ENCODE data around the gene SPINK9. TPM values are rescaled to one million over a fixed set of nuclear protein-coding genes. Genes with fewer than 3 reads are reported as not detected.
"Not testable (repeated sequence)": the region's sequence is repeated elsewhere in the genome, so short reads cannot be mapped to it uniquely, and the experiment has no call there.

Gene SPINK9
- total RNA-seq, 1 donor from 2014 or later, result not detected

DNA sequence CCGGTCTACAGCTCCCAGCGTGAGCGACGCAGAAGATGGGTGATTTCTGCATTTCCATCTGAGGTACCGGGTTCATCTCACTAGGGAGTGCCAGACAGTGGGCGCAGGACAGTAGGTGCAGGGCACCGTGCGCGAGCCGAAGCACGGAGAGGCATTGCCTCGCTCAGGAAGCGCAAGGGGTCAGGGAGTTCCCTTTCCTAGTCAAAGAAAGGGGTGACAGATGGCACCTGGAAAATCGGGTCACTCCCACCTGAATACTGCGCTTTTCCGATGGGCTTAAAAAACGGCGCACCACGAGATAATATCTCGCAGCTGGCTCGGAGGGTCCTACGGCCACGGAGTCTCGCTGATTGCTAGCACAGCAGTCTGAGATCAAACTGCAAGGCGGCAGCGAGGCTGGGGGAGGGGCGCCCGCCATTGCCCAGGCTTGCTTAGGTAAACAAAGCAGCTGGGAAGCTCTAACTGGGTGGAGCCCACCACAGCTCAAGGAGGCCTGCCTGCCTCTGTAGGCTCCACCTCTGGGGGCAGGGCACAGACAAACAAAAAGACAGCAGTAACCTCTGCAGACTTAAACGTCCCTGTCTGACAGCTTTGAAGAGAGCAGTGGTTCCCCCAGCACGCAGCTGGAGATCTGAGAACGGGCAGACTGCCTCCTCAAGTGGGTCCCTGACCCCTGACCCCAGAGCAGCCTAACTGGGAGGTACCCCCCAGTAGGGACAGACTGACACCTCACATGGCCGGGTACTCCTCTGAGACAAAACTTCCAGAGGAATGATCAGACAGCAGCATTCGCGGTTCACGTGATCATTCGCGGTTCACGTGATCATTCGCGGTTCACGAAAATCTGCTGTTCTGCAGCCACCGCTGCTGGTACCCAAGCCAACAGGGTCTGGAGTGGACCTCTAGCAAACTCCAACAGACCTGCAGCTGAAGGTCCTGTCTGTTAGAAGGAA lies 15.1 kb upstream of the SPINK9 start:
- H3K4me1 ChIP-seq (ENCODE audit: control insufficient read depth in 3 of 3, insufficient read depth in 3 of 3, low read length in 3 of 3); H3K36me3 ChIP-seq (ENCODE audit: control insufficient read depth in 3 of 3, insufficient read depth in 3 of 3, low read length in 3 of 3); H3K9ac ChIP-seq (ENCODE audit: low read depth in 1 of 3, low read length in 3 of 3); H3K27me3 ChIP-seq (ENCODE audit: control insufficient read depth in 3 of 3, insufficient read depth in 3 of 3, low read length in 3 of 3); H3K27ac ChIP-seq (ENCODE audit: low read depth, low read length); H3K9me3 ChIP-seq (ENCODE audit: control insufficient read depth in 3 of 3, low read length in 3 of 3): not testable (repeated sequence)
- peak overlapping the region in 1 of 3 donors; percentile 50 for H3K4me3 ChIP-seq (ENCODE audit: low read length in 3 of 3)

DNA sequence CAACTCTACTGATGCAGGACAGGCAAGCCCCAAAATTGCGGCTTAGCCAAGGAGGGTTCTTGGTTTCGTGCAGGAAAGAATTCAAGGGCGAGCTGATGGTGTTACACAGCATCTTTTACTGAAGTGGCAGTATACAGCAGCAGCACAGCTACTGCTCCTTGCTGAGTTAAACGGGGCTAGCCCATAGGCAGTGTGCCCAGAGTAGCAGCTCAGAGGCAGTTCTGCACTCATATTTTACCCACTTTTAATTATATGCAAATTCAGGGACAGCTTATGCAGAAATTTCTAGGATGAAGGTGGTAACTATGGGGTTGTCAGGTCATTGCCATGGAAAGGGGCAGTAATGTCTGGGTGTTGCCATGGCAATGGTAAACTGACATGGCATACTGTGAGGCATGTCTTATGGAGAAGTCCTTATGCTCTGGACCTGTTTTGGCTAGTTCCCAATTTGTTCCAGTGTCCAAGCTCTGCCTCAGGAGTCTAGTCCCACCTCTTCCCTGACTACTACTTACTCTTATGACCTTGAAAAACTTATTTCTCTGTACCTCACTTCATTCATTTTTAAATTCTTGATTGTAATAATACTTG lies 2.0 kb upstream of the SPINK9 start:
- H3K4me1 ChIP-seq (ENCODE audit: control insufficient read depth in 3 of 3, insufficient read depth in 3 of 3, low read length in 3 of 3), result no peaks in the 10 kb centered on the region
- no peak overlapping the region for H3K27ac ChIP-seq (ENCODE audit: low read depth, low read length)
- H3K4me3 ChIP-seq (ENCODE audit: low read length in 3 of 3), result no peak overlapping the region
- no peaks in the 10 kb centered on the region for H3K9me3 ChIP-seq (ENCODE audit: control insufficient read depth in 3 of 3, low read length in 3 of 3)
- no peaks in the 10 kb centered on the region for H3K36me3 ChIP-seq (ENCODE audit: control insufficient read depth in 3 of 3, insufficient read depth in 3 of 3, low read length in 3 of 3)
- H3K9ac ChIP-seq (ENCODE audit: low read depth in 1 of 3, low read length in 3 of 3), result no peak overlapping the region
- H3K27me3 ChIP-seq (ENCODE audit: control insufficient read depth in 3 of 3, insufficient read depth in 3 of 3, low read length in 3 of 3), result no peaks in the 10 kb centered on the region

DNA sequence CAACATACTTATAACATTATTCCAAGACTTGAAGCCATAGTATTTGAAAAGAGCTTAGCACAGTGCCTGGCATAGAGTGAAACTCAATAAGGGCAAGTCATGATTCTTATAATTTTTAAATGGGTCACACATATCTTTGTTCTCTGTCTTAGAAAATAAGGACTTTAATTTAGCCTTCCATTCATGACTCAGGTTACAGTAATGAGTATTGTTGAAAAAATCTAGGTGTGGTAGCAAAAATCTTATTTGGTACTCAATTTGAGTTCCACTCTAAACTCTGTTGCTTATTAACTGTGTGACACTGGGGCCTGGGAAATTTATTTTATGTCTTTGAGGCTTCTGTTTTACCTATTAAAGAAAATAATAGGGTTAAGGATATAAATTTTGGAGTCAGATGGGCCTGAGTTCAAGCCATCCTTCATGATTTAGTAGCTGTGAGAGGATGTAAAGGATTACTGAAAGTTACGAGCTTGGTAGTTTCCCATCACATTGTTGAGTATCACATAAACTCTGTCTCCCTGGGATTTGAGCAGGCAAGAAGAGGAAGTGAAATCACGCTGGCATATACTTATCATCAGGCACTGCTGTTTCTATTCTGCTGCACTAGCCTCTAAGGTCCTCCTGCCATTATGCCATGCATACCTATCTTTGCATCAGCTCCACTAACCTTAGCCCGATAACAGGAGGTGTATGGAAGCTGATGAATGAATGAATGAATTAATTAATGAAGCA lies 1.5 kb downstream of the SPINK9 start:
- H3K36me3 ChIP-seq (ENCODE audit: control insufficient read depth in 3 of 3, insufficient read depth in 3 of 3, low read length in 3 of 3), result no peaks in the 10 kb centered on the region
- no peaks in the 10 kb centered on the region for H3K4me1 ChIP-seq (ENCODE audit: control insufficient read depth in 3 of 3, insufficient read depth in 3 of 3, low read length in 3 of 3)
- no peaks in the 10 kb centered on the region for H3K9me3 ChIP-seq (ENCODE audit: control insufficient read depth in 3 of 3, low read length in 3 of 3)
- H3K27me3 ChIP-seq (ENCODE audit: control insufficient read depth in 3 of 3, insufficient read depth in 3 of 3, low read length in 3 of 3), result no peaks in the 10 kb centered on the region
- no peak overlapping the region for H3K9ac ChIP-seq (ENCODE audit: low read depth in 1 of 3, low read length in 3 of 3)
- no peak overlapping the region for H3K4me3 ChIP-seq (ENCODE audit: low read length in 3 of 3)
- H3K27ac ChIP-seq (ENCODE audit: low read depth, low read length), result no peak overlapping the region

DNA sequence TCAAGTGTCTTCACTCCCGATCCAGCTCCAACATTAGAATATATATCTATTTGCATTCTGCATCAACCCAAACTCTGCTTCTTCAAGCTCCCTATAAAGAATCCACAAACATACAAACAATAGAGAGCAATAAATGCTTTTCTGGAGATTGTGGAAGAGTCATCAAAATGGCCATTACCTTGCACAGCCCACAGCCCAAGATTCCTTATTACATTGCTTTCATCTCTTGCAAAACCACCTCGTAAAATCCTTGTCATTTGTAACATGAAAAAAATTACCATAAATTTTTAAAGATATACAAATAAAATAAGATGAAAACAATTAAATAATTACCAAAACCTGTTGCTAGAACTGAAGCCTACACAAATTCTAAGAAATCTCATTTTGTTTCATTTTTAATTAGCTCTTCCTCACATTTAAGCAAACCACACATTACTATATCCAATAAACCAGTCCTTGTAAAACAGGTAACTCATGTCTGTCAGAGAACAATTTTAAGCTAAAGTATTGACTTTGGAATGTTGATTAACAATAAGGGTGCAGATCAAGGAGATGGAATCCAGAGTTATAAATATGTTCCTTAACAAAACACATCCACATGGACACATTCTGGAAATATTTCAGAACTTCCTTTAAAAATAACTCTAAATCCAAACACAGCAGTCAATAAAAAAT lies 7.1 kb downstream of the SPINK9 start:
- H3K36me3 ChIP-seq (ENCODE audit: control insufficient read depth in 3 of 3, insufficient read depth in 3 of 3, low read length in 3 of 3), result no peaks in the 10 kb centered on the region
- H3K4me1 ChIP-seq (ENCODE audit: control insufficient read depth in 3 of 3, insufficient read depth in 3 of 3, low read length in 3 of 3), result no peaks in the 10 kb centered on the region
- H3K9me3 ChIP-seq (ENCODE audit: control insufficient read depth in 3 of 3, low read length in 3 of 3), result no peaks in the 10 kb centered on the region
- H3K27ac ChIP-seq (ENCODE audit: low read depth, low read length), result no peak overlapping the region
- H3K4me3 ChIP-seq (ENCODE audit: low read length in 3 of 3), result no peak overlapping the region
- no peak overlapping the region for H3K9ac ChIP-seq (ENCODE audit: low read depth in 1 of 3, low read length in 3 of 3)
- no peaks in the 10 kb centered on the region for H3K27me3 ChIP-seq (ENCODE audit: control insufficient read depth in 3 of 3, insufficient read depth in 3 of 3, low read length in 3 of 3)

DNA sequence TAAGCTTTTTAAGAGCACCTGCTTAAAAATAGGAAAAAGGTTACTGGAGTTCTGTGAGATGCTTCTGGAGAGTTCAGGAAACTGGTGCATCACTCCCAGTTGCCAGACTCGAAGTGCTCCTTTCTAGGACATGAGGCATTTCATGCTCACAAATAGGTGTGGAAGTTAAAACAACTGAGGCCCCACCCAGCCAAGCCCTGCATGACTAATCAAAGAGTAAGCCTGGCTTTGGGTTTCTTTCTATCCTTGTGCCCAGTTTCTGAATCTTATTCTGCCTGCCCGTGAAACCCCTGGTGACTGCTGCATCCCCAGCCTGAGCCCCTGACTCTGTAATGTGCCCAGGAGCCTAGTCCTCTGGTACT lies 7.7 kb downstream of the SPINK9 start:
- no peaks in the 10 kb centered on the region for H3K4me1 ChIP-seq (ENCODE audit: control insufficient read depth in 3 of 3, insufficient read depth in 3 of 3, low read length in 3 of 3)
- no peak overlapping the region for H3K4me3 ChIP-seq (ENCODE audit: low read length in 3 of 3)
- no peaks in the 10 kb centered on the region for H3K9me3 ChIP-seq (ENCODE audit: control insufficient read depth in 3 of 3, low read length in 3 of 3)
- H3K36me3 ChIP-seq (ENCODE audit: control insufficient read depth in 3 of 3, insufficient read depth in 3 of 3, low read length in 3 of 3), result no peaks in the 10 kb centered on the region
- H3K27ac ChIP-seq (ENCODE audit: low read depth, low read length), result no peak overlapping the region
- no peaks in the 10 kb centered on the region for H3K27me3 ChIP-seq (ENCODE audit: control insufficient read depth in 3 of 3, insufficient read depth in 3 of 3, low read length in 3 of 3)
- no peak overlapping the region for H3K9ac ChIP-seq (ENCODE audit: low read depth in 1 of 3, low read length in 3 of 3)

DNA sequence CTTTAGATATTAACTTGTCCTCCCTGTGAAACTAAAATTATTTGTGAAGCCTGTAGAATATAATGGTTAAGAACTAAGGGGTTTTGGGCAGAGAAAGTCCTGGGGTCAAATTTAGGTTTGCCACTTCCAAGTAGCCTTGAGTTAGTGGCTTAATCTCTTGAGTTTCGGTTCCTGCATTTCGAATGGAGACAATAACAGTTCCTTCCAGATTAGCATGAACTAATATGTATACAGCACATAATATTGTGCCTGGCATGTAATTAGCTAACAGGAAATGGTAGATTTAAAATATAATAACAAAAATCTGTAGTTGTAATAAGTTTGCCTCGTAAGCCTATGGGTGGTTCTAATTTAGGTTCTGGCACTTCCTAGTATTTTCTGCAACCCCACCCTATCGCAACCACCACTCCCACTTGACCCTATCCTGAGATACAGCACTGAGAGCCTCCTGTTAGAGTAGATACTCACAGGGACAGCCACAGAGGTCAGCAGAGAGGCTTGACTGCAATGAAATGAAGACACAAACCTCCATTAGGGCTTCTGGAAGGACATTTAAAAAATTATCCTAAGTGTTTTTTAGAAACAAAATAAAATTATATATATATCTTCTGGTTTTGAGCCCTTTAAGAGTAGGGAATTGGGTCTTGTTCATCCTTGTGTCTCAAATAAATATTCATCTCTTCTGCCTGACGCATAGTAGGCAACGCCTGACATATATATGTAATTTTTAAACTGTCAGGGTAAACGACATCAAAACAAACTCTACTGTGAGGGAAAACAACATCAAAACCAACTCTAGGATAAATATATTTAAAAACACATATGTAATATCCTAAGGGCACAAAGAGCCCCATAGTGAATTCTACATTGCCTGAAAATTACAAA lies 8.5 kb downstream of the SPINK9 start:
- no peak overlapping the region for H3K4me3 ChIP-seq (ENCODE audit: low read length in 3 of 3)
- H3K9ac ChIP-seq (ENCODE audit: low read depth in 1 of 3, low read length in 3 of 3), result no peak overlapping the region
- no peaks in the 10 kb centered on the region for H3K36me3 ChIP-seq (ENCODE audit: control insufficient read depth in 3 of 3, insufficient read depth in 3 of 3, low read length in 3 of 3)
- H3K27ac ChIP-seq (ENCODE audit: low read depth, low read length), result no peak overlapping the region
- H3K27me3 ChIP-seq (ENCODE audit: control insufficient read depth in 3 of 3, insufficient read depth in 3 of 3, low read length in 3 of 3), result no peaks in the 10 kb centered on the region
- H3K4me1 ChIP-seq (ENCODE audit: control insufficient read depth in 3 of 3, insufficient read depth in 3 of 3, low read length in 3 of 3), result no peaks in the 10 kb centered on the region
- H3K9me3 ChIP-seq (ENCODE audit: control insufficient read depth in 3 of 3, low read length in 3 of 3), result no peaks in the 10 kb centered on the region

DNA sequence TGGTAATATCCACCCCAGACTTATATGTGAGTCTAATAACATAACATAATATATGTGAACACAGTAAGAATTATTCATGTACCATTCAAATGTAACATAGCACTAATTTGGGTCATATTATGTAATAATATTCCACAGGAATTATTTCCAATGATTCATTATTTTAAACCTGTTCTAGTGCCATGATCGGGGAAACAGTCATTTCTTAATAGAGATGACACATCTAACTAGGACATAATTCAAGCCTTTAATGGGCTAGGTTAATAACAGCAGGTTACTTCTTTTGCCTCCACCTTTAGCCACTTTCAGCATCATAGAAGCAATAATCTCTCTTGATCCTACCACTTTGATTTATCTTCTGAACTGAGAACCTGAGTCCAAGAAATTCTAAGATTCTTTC lies 12.3 kb downstream of the SPINK9 start:
- Histone ChIP-seq H3K9me3 (ENCODE audit: control insufficient read depth in 3 of 3, low read length in 3 of 3) (no peaks in the 10 kb centered on the region), H3K27me3 (ENCODE audit: control insufficient read depth in 3 of 3, insufficient read depth in 3 of 3, low read length in 3 of 3) (no peaks in the 10 kb centered on the region), H3K4me1 (ENCODE audit: control insufficient read depth in 3 of 3, insufficient read depth in 3 of 3, low read length in 3 of 3) (no peaks in the 10 kb centered on the region), H3K9ac (ENCODE audit: low read depth in 1 of 3, low read length in 3 of 3) (no peak overlapping the region), H3K4me3 (ENCODE audit: low read length in 3 of 3) (no peak overlapping the region), H3K27ac (ENCODE audit: low read depth, low read length) (no peak overlapping the region), H3K36me3 (ENCODE audit: control insufficient read depth in 3 of 3, insufficient read depth in 3 of 3, low read length in 3 of 3) (no peaks in the 10 kb centered on the region)

DNA sequence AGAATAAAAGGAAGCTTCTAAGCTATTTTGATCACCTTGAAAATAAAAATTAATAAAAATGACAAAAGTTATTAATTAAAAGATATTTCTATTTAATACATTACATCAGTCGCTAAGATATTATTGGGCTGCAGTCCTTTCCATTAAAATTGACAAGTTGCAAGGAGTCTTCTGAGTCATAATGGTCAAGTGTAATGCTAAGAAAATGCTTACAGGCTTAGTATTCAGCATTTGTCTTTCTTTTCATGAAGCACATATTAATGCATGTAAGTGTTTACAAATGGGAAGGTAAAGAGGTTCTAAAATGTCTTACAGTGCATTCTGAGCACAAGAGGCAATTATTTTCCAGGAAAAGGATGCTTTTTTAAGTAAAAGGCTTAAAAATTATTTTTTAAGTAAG lies 17.3 kb downstream of the SPINK9 start:
- Histone ChIP-seq H3K9ac (ENCODE audit: low read depth in 1 of 3, low read length in 3 of 3) (no peak overlapping the region), H3K4me3 (ENCODE audit: low read length in 3 of 3) (no peak overlapping the region), H3K36me3 (ENCODE audit: control insufficient read depth in 3 of 3, insufficient read depth in 3 of 3, low read length in 3 of 3) (no peaks in the 10 kb centered on the region), H3K27me3 (ENCODE audit: control insufficient read depth in 3 of 3, insufficient read depth in 3 of 3, low read length in 3 of 3) (no peaks in the 10 kb centered on the region), H3K9me3 (ENCODE audit: control insufficient read depth in 3 of 3, low read length in 3 of 3) (no peaks in the 10 kb centered on the region), H3K27ac (ENCODE audit: low read depth, low read length) (no peak overlapping the region), H3K4me1 (ENCODE audit: control insufficient read depth in 3 of 3, insufficient read depth in 3 of 3, low read length in 3 of 3) (no peaks in the 10 kb centered on the region)

DNA sequence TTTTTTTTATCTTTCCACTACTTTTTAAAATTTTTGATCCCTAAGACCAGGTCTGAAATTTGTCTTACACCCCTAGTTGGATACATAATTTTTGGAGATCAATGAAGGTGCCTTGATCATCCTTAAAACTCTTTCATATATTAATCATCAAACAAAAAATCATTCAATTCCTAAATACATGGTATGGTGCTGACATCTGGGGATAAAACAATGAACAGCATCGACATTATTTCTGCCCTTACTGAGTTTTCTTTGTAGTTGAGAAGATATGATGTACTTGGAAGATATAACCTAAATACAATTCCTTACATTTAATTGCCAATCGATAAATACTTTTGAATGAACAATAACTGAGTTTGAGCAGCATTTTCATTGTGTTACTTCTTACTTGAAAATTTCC lies 18.3 kb downstream of the SPINK9 start:
- Histone ChIP-seq H3K9me3 (ENCODE audit: control insufficient read depth in 3 of 3, low read length in 3 of 3) (no peaks in the 10 kb centered on the region), H3K9ac (ENCODE audit: low read depth in 1 of 3, low read length in 3 of 3) (no peak overlapping the region), H3K36me3 (ENCODE audit: control insufficient read depth in 3 of 3, insufficient read depth in 3 of 3, low read length in 3 of 3) (no peaks in the 10 kb centered on the region)

More for the DNA sequence above, 18.3 kb downstream of the SPINK9 start:
- no peaks in the 10 kb centered on the region for H3K4me1 ChIP-seq (ENCODE audit: control insufficient read depth in 3 of 3, insufficient read depth in 3 of 3, low read length in 3 of 3)
- H3K4me3 ChIP-seq (ENCODE audit: low read length in 3 of 3), result no peak overlapping the region
- no peak overlapping the region for H3K27ac ChIP-seq (ENCODE audit: low read depth, low read length)
- H3K27me3 ChIP-seq (ENCODE audit: control insufficient read depth in 3 of 3, insufficient read depth in 3 of 3, low read length in 3 of 3), result no peaks in the 10 kb centered on the region

Data from skeletal muscle tissue (tissue), 4 donors.